ENCODE results near the gene AGMAT.

AGMAT gene

DNA sequence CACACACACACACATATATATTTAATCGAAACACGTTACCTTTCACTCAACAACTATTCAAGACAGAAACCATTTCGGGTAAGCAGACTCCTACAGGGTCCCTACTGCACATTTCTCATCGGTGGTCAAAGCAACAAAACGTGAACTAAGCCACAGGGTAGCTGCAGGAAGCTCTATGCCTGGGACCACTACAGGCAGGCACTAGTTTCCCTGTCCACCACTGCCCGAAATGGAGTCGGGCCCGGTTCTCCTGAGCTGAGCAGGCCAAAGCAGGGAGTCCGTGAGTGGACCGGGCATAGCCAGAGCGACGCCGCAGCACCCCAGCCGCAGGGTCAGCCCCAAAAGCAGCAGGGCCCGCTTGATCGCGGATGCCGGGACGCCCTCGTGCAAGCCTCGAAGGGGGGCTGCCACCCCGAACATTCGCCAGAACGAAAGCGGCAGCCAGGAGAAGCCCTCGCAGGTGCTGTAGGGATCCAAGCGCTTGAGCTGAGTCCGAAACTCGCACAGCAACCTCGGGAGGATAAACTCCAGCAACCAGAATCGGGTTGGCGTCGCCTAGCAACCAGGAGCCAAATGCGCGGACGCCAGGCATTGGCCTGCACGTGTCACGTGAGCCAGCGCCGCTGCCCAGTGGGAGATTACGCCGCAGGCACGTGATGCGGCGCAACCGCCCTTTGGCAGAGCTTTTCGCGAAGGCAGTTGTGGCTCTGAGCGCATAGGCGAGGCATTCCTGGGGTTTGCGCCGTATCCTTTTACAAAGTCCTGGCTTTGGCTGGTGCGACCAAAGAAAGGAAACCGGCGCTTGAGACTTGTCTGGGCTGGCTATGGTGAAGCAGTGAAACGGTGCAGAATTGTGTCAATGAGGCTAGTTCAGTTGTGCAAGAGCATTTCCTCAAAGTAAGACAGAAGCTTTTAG is 18.5 kb upstream of the AGMAT start:
- DNase-seq (ENCODE audit: low read depth), result peak; percentile 96
- peak overlapping the region; percentile 74 for H3K4me3 ChIP-seq (ENCODE audit: low read depth, low read length)
- TF ChIP-seq, protein P1, sequence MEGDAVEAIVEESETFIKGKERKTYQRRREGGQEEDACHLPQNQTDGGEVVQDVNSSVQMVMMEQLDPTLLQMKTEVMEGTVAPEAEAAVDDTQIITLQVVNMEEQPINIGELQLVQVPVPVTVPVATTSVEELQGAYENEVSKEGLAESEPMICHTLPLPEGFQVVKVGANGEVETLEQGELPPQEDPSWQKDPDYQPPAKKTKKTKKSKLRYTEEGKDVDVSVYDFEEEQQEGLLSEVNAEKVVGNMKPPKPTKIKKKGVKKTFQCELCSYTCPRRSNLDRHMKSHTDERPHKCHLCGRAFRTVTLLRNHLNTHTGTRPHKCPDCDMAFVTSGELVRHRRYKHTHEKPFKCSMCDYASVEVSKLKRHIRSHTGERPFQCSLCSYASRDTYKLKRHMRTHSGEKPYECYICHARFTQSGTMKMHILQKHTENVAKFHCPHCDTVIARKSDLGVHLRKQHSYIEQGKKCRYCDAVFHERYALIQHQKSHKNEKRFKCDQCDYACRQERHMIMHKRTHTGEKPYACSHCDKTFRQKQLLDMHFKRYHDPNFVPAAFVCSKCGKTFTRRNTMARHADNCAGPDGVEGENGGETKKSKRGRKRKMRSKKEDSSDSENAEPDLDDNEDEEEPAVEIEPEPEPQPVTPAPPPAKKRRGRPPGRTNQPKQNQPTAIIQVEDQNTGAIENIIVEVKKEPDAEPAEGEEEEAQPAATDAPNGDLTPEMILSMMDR (IDR thresholded peaks at IDR 0.05; ENCODE audit: low read depth, low read length), result no peak
- TF ChIP-seq POLR2A (IDR thresholded peaks at IDR 0.05; ENCODE audit: extremely low read depth, insufficient read length) (peak; percentile 21), MYC (IDR thresholded peaks at IDR 0.05; ENCODE audit: low read depth, low read length) (no peak)
- TF ChIP-seq, protein P2, sequence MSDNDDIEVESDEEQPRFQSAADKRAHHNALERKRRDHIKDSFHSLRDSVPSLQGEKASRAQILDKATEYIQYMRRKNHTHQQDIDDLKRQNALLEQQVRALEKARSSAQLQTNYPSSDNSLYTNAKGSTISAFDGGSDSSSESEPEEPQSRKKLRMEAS (IDR thresholded peaks at IDR 0.05; ENCODE audit: low read depth, low read length), result peak; percentile 96

DNA sequence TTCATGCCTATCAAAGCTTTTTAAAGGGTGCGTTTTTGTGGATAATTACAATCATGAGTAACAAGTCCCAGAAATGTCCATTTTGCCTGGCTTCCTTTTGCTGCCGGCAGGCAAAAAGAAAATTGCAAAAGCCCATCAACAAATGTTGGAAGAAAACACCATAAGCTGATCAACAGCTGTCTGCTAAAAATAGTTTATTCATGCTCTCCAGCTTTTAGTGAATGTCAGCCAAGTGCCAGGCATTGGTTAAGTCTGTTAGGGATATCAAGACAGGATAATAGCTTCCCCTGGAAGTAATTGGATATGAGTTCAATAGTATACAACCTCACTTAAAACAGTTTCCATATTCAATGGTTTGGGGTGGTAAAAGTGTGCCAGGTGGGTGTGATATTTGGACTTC is 13.6 kb upstream of the AGMAT start:
- H3K4me3 ChIP-seq (ENCODE audit: low read depth, low read length), result no peak overlapping the region
- no peak for TF ChIP-seq MYC (IDR thresholded peaks at IDR 0.05; ENCODE audit: low read depth, low read length)
- TF ChIP-seq, protein P1 (IDR thresholded peaks at IDR 0.05; ENCODE audit: low read depth, low read length), result no peak
- no peak for TF ChIP-seq POLR2A (IDR thresholded peaks at IDR 0.05; ENCODE audit: extremely low read depth, insufficient read length)
- TF ChIP-seq, protein P2 (IDR thresholded peaks at IDR 0.05; ENCODE audit: low read depth, low read length), result no peak
- DNase-seq (ENCODE audit: low read depth), result no peak

DNA sequence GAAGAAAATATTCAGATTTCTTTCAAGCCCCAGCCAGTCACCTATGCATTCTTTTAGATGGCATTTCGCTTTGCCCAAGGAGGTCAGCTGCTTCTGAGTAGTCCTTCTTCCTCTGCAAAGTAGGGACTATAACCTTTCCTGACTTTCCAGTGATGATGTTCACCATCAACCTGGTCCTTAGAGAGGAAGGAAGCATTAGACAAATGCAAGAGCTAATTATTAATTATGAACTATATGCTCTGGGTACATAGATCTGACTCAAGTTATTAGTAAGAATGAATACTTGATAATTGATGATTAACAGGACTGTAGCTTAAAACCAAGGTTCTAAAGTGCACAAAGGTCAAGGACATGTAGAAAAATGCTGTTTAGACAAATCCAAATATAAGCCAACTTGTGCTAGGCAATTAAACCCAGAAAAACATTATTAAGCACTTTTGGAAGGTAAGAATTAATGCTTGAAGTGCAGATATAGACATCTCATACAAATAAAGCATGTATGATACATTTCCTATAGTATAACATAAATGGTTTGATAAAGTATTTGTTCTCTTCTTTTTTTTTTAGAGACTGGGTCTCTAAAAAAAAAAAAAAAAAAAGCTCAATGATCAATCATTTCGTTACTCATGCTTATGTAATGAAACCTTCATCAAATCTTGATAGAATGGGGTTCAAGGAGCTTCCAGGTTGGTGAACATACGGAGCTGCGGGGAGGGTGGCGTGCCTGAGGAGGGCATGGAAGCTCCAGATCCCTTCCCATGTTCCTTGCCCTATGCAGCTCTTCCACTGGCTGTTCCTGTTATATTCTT is 11.2 kb upstream of the AGMAT start:
- TF ChIP-seq, protein P2 (IDR thresholded peaks at IDR 0.05; ENCODE audit: low read depth, low read length), result no peak
- TF ChIP-seq, protein P1 (IDR thresholded peaks at IDR 0.05; ENCODE audit: low read depth, low read length), result no peak
- TF ChIP-seq POLR2A (IDR thresholded peaks at IDR 0.05; ENCODE audit: extremely low read depth, insufficient read length), result no peak
- no peak for TF ChIP-seq MYC (IDR thresholded peaks at IDR 0.05; ENCODE audit: low read depth, low read length)
- no peak overlapping the region for H3K4me3 ChIP-seq (ENCODE audit: low read depth, low read length)
- DNase-seq (ENCODE audit: low read depth), result no peak

DNA sequence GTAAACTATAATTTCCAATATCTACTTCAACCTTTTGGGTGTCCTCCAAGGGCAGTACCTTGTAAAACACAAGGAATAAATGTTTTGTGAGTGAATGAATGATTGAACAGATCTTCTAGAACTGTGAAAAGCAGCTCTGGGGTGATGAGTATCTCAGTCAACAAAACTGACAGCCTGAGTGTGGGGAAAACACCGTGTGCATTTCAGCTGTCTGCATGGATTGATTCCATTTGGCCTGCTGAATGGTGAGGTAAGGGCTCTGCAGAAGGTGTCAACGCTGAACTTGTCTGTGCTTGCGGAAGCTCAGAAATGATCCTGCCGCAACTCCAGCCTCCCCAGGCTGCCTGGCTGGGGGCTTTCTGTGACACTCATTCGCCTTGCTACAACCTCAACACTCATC is 7.4 kb upstream of the AGMAT start:
- no peak for DNase-seq (ENCODE audit: low read depth)
- no peak overlapping the region for H3K4me3 ChIP-seq (ENCODE audit: low read depth, low read length)
- TF ChIP-seq, protein P2 (IDR thresholded peaks at IDR 0.05; ENCODE audit: low read depth, low read length), result no peak
- TF ChIP-seq MYC (IDR thresholded peaks at IDR 0.05; ENCODE audit: low read depth, low read length) (no peak), POLR2A (IDR thresholded peaks at IDR 0.05; ENCODE audit: extremely low read depth, insufficient read length) (no peak)
- TF ChIP-seq, protein P1 (IDR thresholded peaks at IDR 0.05; ENCODE audit: low read depth, low read length), result no peak

DNA sequence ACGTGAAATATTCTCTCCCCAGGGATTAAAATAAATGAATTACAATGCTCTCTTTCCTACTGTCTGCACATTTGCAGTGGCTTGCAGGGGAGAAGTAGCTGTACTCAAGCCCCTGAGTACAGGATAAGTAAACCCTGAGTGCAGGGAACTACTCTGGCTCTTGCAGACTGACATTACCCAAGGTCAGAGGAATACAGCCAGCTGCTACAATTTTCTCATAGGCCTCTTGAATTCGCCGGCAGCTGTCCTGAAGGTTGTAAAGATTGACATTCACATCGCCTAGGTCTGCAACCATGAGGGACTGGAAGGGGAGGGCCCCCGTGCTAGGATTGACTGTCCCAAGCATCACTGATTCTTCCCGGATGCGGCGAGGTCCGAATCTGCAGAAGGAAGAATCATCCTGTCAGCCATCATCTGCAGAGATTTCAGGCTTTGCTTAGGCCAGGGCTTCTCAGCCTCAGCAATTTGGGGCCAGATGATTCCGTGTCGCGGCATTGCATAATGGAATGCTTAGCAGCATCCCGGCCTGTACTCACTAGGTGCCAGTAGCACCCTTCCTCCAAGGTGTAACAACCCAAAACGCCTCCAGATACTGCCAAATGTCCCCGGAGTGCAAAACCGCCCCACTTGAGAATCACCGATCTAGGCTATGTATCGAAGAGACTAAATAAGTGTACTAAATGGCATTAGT is 1.7 kb downstream of the AGMAT start:
- no peak for TF ChIP-seq POLR2A (IDR thresholded peaks at IDR 0.05; ENCODE audit: extremely low read depth, insufficient read length)
- no peak overlapping the region for H3K4me3 ChIP-seq (ENCODE audit: low read depth, low read length)
- DNase-seq (ENCODE audit: low read depth), result no peak

All from NB4 (cell line).